ENCODE data around the gene PPP1R3F.

Gene PPP1R3F

DNA sequence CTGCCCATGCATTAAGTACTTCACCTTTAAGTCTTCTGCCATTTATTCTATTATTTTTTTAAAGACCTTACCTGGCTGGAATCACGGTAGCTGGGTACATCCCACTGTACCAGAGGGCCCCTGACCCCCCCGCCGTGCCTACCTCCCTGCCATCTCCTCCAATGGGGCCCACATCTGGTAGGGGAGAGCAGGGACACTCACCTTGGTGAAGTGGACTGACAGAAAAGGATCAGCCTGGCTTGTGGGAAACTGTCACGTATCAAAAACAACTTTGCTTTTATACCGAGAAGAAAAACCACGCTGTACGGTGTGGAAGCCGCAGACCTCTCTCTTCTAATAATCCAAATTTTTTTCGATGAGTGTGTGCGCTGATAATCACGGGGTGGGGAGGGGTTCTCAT lies 5.1 kb upstream of the PPP1R3F start, which contains the start of gene FOXP3:
Gene FOXP3, minus strand, starts transcription at position 251 of the 400 bp plus-strand sequence. CDS start 6,205 bp downstream, outside the sequence.
- Histone ChIP-seq H3K79me2 (ENCODE audit: insufficient read depth, low read depth) (no peaks in the 10 kb centered on the region), H3K4me1 (ENCODE audit: low read depth, poor library complexity, severe bottlenecking) (peaks cover 7% of the 10 kb centered on the region), H3K4me3 (IDR thresholded peaks at IDR 0.05; ENCODE audit: insufficient read depth, low read depth, low read length) (no peak within 1 kb of the TSS), H3K4me2 (no peak within 1 kb of the TSS), H4K20me1 (ENCODE audit: insufficient read depth) (no peaks in the 10 kb centered on the region), H3K36me3 (ENCODE audit: insufficient read depth) (no peaks in the 10 kb centered on the region), H3K27me3 (ENCODE audit: insufficient read depth, low read depth) (no peaks in the 10 kb centered on the region), H2AFZ (ENCODE audit: low read depth) (no peak within 1 kb of the TSS), H3K27ac (no peak within 1 kb of the TSS), H3K9ac (no peak within 1 kb of the TSS)
- TF ChIP-seq CTCF (conservative IDR thresholded peaks at IDR 0.05; ENCODE audit: low read depth, low read length) = no peak

- no peak overlapping the region for H3K4me3 ChIP-seq (IDR thresholded peaks at IDR 0.05; ENCODE audit: insufficient read depth, low read depth, low read length)
- no peak for TF ChIP-seq CTCF (conservative IDR thresholded peaks at IDR 0.05; ENCODE audit: low read depth, low read length)
- H3K4me2 ChIP-seq = no peak overlapping the region
- H4K20me1 ChIP-seq (ENCODE audit: insufficient read depth) = no peaks in the 10 kb centered on the region
- no peak overlapping the region for H2AFZ ChIP-seq (ENCODE audit: low read depth)
- H3K4me1 ChIP-seq (ENCODE audit: low read depth, poor library complexity, severe bottlenecking) = peaks cover 19% of the 10 kb centered on the region
- no peak overlapping the region for H3K9ac ChIP-seq
- H3K27me3 ChIP-seq (ENCODE audit: insufficient read depth, low read depth) = no peaks in the 10 kb centered on the region
- peaks cover 7% of the 10 kb centered on the region; the same call in 1 of the 2 replicates for H3K79me2 ChIP-seq (ENCODE audit: insufficient read depth, low read depth)
- no peaks in the 10 kb centered on the region for H3K36me3 ChIP-seq (ENCODE audit: insufficient read depth)
- H3K27ac ChIP-seq = no peak overlapping the region
Observed at GRCh38 chrX:49266523-49267445, 2.8 kb upstream of the PPP1R3F start.

DNA sequence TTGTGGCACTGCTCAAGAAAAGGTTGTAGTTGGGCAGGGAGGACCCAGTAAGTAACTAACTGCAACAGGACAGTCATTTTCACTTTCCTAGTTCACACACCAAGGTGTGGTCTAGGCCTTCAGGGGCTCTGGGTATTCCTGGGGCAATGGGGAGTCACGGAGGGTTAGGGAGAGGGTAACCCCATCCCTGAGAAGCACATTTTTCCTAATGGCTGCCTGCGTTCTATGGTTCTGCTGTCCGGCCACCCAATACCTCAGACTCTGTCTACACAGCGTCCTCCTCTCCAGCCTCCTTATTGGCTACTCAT lies 937 bp upstream of the PPP1R3F start:
- Histone ChIP-seq H3K27me3 (ENCODE audit: insufficient read depth, low read depth) (no peaks in the 10 kb centered on the region), H4K20me1 (ENCODE audit: insufficient read depth) (no peaks in the 10 kb centered on the region), H2AFZ (ENCODE audit: low read depth) (peak overlapping the region; percentile 62), H3K79me2 (ENCODE audit: insufficient read depth, low read depth) (peaks cover 7% of the 10 kb centered on the region; the same call in 1 of the 2 replicates), H3K4me2 (peak overlapping the region; percentile 56), H3K9ac (peak overlapping the region; percentile 85), H3K4me3 (IDR thresholded peaks at IDR 0.05; ENCODE audit: insufficient read depth, low read depth, low read length) (no peak overlapping the region), H3K36me3 (ENCODE audit: insufficient read depth) (no peaks in the 10 kb centered on the region), H3K4me1 (ENCODE audit: low read depth, poor library complexity, severe bottlenecking) (peaks cover 19% of the 10 kb centered on the region), H3K27ac (peak overlapping the region; percentile 74)
- TF ChIP-seq CTCF (conservative IDR thresholded peaks at IDR 0.05; ENCODE audit: low read depth, low read length) = no peak

- peaks cover 19% of the 10 kb centered on the region for H3K4me1 ChIP-seq (ENCODE audit: low read depth, poor library complexity, severe bottlenecking)
- no peaks in the 10 kb centered on the region for H3K27me3 ChIP-seq (ENCODE audit: insufficient read depth, low read depth)
- peak overlapping the region; percentile 74 for H3K27ac ChIP-seq
- no peak for TF ChIP-seq CTCF (conservative IDR thresholded peaks at IDR 0.05; ENCODE audit: low read depth, low read length)
- H3K9ac ChIP-seq = peak overlapping the region; percentile 85
- H2AFZ ChIP-seq (ENCODE audit: low read depth) = peak overlapping the region; percentile 78; the same call in 1 of the 2 replicates
- peak overlapping the region; percentile 56; the same call in 1 of the 2 replicates for H3K4me2 ChIP-seq
- no peaks in the 10 kb centered on the region for H4K20me1 ChIP-seq (ENCODE audit: insufficient read depth)
- no peaks in the 10 kb centered on the region for H3K36me3 ChIP-seq (ENCODE audit: insufficient read depth)
- peaks cover 7% of the 10 kb centered on the region; the same call in 1 of the 2 replicates for H3K79me2 ChIP-seq (ENCODE audit: insufficient read depth, low read depth)
- H3K4me3 ChIP-seq (IDR thresholded peaks at IDR 0.05; ENCODE audit: insufficient read depth, low read depth, low read length) = no peak overlapping the region
Observed at GRCh38 chrX:49269010-49269766, 405 bp upstream of the PPP1R3F start.

Data from KMS-11 (cell line).